Left lung (tissue), 10 donors: ENCODE measurements around the gene LSM3. TPM values are rescaled to one million over a fixed set of nuclear protein-coding genes. Genes with fewer than 3 reads are reported as not detected.
"Not testable (repeated sequence)": the region's sequence is repeated elsewhere in the genome, so short reads cannot be mapped to it uniquely, and the experiment has no call there.

ENCODE experiments used
- ATAC-seq: fragments of 200-7000 bp; cut with Tn5 transposase; one replicate; pipeline ENCODE4 v1.9.1; 2020; ENCODE audit warnings: moderate library complexity
- DNase-seq, 4 donors: peaks; one replicate each; pipeline ENCODE4 v3.0.0-alpha.2; 2013 to 2020
- H3K27ac ChIP-seq, 2 donors: fragments of 200-600 bp; sonication (generic) in 1 of 2; one replicate each; pipeline versions ENCODE4 v1.5.0 to v1.8.0; 2020 to 2021
- H3K27me3 ChIP-seq, 2 donors: fragments of 200-600 bp; sonication (generic) in 1 of 2; one replicate each; pipeline versions ENCODE4 v1.5.0 to v1.8.0; 2020 to 2021
- H3K36me3 ChIP-seq, 2 donors: fragments of 200-600 bp; sonication (generic) in 1 of 2; one replicate each; pipeline versions ENCODE4 v1.5.0 to v1.8.0; 2020 to 2021
- H3K4me1 ChIP-seq, 2 donors: fragments of 200-600 bp; one replicate each; pipeline ENCODE4 v1.8.0; 2021
- H3K4me3 ChIP-seq, 2 donors: fragments of 200-600 bp; sonication (generic) in 1 of 2; one replicate each; pipeline versions ENCODE4 v1.5.0 to v1.8.0; 2020 to 2021; ENCODE audit warnings: mild to moderate bottlenecking in 1 of 2
- H3K9me3 ChIP-seq, 2 donors: fragments of 200-600 bp; sonication (generic) in 1 of 2; one replicate each; pipeline versions ENCODE4 v1.5.0 to v1.8.0; 2020 to 2021
- intact Hi-C, 2 donors: fragments of 100-400 bp; cut with DNase I; formaldehyde crosslinking; loops; one replicate each; pipeline versions ENCODE4 v1.11.2 to v1.14.2; 2022
- polyA plus RNA-seq, 6 donors: library from polyadenylated mRNA; unstranded; fragments of 120-200 nt; gene quantifications; one replicate each; pipeline ENCODE4 v1.2.1, GENCODE V29; 2013; ENCODE audit not compliant: insufficient read length in 6 of 6
- total RNA-seq, 2 donors: library from RNA; stranded (reverse); fragmentation: NEBNext Ultra II Directional; extraction: Animal tissue kit (Norgen Biotek cat#: 25700); gene quantifications; one replicate each; pipeline ENCODE4 v1.2.1, GENCODE V29; 2021
- TF ChIP-seq, protein P1 (sequence below), 2 donors: fragments of 200-600 bp; sonication (generic) in 1 of 2; IDR thresholded peaks; one replicate each; pipeline versions ENCODE4 v1.5.0 to v1.8.0; 2021; ENCODE audit warnings: antibody characterized with exemption in 2 of 2
- donor health status: DM: no; HTN: yes; CAD: no.
- donor health status: DM: no; HTN: no; CAD: no.

LSM3 gene
- total and polyA plus RNA-seq, 8 donors: 10.6 to 16.5 (median 15.2) TPM

DNA sequence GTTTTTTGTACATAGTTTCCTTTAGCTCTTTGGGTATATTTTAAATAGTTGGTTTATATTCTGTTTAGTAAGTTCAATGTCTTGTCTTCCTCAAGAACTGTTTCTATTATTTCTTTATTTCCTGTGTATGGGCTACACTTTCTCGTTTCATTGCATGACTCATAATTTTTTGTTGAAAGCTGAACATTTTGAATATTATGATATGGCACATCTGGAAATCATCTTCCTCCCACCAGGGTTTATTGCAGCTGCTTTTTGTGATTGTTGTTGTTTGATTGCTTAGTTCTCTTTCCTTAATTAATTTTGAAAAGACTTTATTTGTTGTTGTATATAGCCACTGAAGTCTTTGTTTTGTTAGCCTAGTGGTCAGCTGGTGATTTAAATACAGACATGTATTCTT lies 43.8 kb downstream of the LSM3 start:
- no peak overlapping the region for H3K27ac ChIP-seq

GRCh38 chr3:14222900-14223594 lies 44.4 kb downstream of the LSM3 start:
- TF ChIP-seq, protein P1, sequence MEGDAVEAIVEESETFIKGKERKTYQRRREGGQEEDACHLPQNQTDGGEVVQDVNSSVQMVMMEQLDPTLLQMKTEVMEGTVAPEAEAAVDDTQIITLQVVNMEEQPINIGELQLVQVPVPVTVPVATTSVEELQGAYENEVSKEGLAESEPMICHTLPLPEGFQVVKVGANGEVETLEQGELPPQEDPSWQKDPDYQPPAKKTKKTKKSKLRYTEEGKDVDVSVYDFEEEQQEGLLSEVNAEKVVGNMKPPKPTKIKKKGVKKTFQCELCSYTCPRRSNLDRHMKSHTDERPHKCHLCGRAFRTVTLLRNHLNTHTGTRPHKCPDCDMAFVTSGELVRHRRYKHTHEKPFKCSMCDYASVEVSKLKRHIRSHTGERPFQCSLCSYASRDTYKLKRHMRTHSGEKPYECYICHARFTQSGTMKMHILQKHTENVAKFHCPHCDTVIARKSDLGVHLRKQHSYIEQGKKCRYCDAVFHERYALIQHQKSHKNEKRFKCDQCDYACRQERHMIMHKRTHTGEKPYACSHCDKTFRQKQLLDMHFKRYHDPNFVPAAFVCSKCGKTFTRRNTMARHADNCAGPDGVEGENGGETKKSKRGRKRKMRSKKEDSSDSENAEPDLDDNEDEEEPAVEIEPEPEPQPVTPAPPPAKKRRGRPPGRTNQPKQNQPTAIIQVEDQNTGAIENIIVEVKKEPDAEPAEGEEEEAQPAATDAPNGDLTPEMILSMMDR (IDR thresholded peaks at IDR 0.05): no peak
- DNase-seq (no peak), ATAC-seq (no peak)
- Histone ChIP-seq H3K27me3 (no peaks in the 10 kb centered on the region), H3K4me1 (peaks cover 0 to 8% of the 10 kb centered on the region in 2 donors), H3K9me3 (peaks cover 0 to 14% of the 10 kb centered on the region in 2 donors), H3K36me3 (no peaks in the 10 kb centered on the region), H3K4me3 (no peak overlapping the region), H3K27ac (no peak overlapping the region)
- intact Hi-C loops: no loop called here

More for the DNA sequence above, 43.8 kb downstream of the LSM3 start:
- no peak overlapping the region for H3K4me3 ChIP-seq
- TF ChIP-seq, protein P1 (IDR thresholded peaks at IDR 0.05): no peak
- peaks cover 0 to 14% of the 10 kb centered on the region in 2 donors for H3K9me3 ChIP-seq
- H3K36me3 ChIP-seq: no peaks in the 10 kb centered on the region
- H3K4me1 ChIP-seq: peaks cover 0 to 8% of the 10 kb centered on the region in 2 donors
- no peak for ATAC-seq
- no peaks in the 10 kb centered on the region for H3K27me3 ChIP-seq
- no peak for DNase-seq
- intact Hi-C loops: no loop called here

GRCh38 chr3:14223595-14223994 lies 45.0 kb downstream of the LSM3 start:
- H3K4me1 ChIP-seq: peaks cover 0 to 8% of the 10 kb centered on the region in 2 donors
- H3K36me3 ChIP-seq: no peaks in the 10 kb centered on the region
- no peaks in the 10 kb centered on the region for H3K27me3 ChIP-seq
- DNase-seq: no peak
- no peak overlapping the region for H3K27ac ChIP-seq
- TF ChIP-seq, protein P1 (IDR thresholded peaks at IDR 0.05): no peak
- H3K4me3 ChIP-seq: no peak overlapping the region
- H3K9me3 ChIP-seq: peaks cover 0 to 14% of the 10 kb centered on the region in 2 donors
- intact Hi-C loops: no loop called here
- no peak for ATAC-seq

DNA sequence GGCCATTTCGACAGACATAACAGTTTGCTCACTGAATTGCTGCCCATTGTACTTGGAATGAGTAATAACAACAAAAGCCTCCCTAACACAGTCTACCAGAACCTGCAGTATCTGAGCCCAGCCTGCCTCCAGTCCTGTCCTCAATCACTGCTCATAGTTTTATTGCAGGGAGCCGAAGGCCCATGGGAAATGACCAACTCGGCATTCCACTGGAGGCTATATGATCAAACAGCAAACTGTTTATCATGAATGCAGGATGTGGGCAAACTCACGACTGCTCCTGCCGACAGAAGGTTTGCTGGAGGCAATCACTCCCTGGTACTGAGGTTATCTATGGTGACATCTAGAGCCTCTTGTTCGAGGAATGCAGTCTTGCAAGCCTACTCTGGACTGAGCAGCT lies 46.3 kb downstream of the LSM3 start:
- ATAC-seq (no peak), DNase-seq (no peak)
- Histone ChIP-seq H3K4me1 (peaks cover 9 to 11% of the 10 kb centered on the region in 2 donors), H3K27ac (no peak overlapping the region), H3K4me3 (no peak overlapping the region), H3K36me3 (no peaks in the 10 kb centered on the region), H3K27me3 (no peaks in the 10 kb centered on the region), H3K9me3 (peaks cover 0 to 12% of the 10 kb centered on the region in 2 donors)
- TF ChIP-seq, protein P1 (IDR thresholded peaks at IDR 0.05): no peak
- intact Hi-C loops: no loop called here

DNA sequence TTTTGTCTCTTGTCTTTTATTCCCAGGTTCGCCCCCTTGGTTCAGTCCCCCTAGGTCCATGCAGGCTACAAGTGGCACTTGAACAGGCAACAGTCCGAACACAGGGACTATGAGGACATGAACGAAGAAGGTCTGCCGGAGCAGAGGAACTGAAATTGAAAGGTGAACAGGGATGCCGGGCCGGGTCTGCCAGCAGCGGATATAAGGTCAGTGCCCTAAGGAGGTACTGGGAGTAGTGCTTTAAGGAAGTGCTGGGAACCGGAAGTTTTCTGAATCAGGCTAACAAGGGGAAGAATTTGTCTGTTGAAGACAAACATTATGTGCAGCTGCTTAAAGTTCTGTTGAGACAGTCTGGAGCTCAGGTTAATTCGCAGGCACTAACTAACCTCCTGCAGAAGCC lies 46.8 kb downstream of the LSM3 start:
- Histone ChIP-seq H3K9me3 (peaks cover 0 to 12% of the 10 kb centered on the region in 2 donors), H3K36me3 (no peaks in the 10 kb centered on the region), H3K4me1 (peaks cover 9 to 11% of the 10 kb centered on the region in 2 donors), H3K4me3 (no peak overlapping the region), H3K27ac (no peak overlapping the region), H3K27me3 (no peaks in the 10 kb centered on the region)
- DNase-seq (no peak), ATAC-seq (peak; percentile 59)
- intact Hi-C loops: no loop called here
- TF ChIP-seq, protein P1 (IDR thresholded peaks at IDR 0.05): no peak

GRCh38 chr3:14226351-14226750 lies 47.7 kb downstream of the LSM3 start:
- H3K27me3 ChIP-seq, intact Hi-C loops, H3K9me3 ChIP-seq, H3K4me3 ChIP-seq, DNase-seq, H3K36me3 ChIP-seq, ATAC-seq, H3K27ac ChIP-seq: not testable (repeated sequence)
- peaks cover 9 to 11% of the 10 kb centered on the region in 2 donors for H3K4me1 ChIP-seq
